HUDEP-2 (cell line): ENCODE results near the gene FERMT1.
"Not testable (repeated sequence)": the region's sequence is repeated elsewhere in the genome, so short reads cannot be mapped to it uniquely, and the experiment has no call there.

Experiments used
- DNase-seq, 76 experiments: peaks; one replicate each; lab custom pipeline; 2025; ENCODE audit not compliant: unreplicated experiment in 76 of 76; lab: John Stamatoyannopoulos, UW

The FERMT1 gene

GRCh38 chr20:6070829-6071695 lies 51.8 kb downstream of the FERMT1 start:
- DNase-seq: no peak

GRCh38 chr20:6069669-6070068 lies 53.2 kb downstream of the FERMT1 start:
- no peak for DNase-seq

- no peak for DNase-seq
Observed at GRCh38 chr20:6067763-6068318, 55.0 kb downstream of the FERMT1 start.

DNA sequence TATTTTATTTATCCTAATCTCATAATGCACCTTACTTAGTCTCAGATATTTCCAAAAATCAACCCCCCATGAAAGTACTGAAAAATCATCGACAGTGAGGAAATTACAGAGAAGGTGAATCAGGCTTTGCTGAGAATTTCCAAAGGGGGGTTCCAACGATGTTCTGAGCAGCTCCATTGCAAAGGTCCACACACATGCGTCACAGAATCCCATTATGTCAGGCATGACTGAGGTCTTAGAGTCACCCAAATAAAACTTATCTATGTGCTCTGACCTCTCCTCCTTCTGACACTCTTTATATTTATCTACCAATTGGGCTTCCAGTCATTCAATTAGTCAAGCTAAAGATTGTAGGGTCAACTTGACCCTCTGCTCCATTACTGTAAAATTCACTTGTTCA lies 56.2 kb downstream of the FERMT1 start:
- DNase-seq: no peak

- no peak for DNase-seq
Observed at GRCh38 chr20:6061544-6061943, 61.3 kb downstream of the FERMT1 start.

DNA sequence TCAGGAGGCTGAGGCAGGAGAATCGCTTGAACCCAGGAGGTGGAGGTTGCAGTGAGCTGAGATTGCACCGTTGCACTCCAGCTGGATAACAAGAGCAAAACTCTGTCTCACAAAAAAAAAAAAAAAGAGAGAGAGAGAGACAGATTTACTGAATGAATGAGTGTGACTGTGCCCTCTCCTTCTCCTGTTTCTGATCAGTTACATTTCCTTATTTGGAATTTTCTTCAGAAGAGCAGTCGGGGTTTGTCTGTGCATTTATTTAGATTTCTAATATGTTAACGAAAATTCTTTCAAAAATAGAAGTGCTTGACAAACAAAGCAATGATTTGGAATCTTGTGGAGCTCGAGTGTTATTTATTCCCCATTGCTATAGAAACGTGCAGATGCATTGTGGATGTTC lies 62.6 kb downstream of the FERMT1 start:
- DNase-seq: no peak

- no peak for DNase-seq
Observed at GRCh38 chr20:6058684-6059295, 64.0 kb downstream of the FERMT1 start.

DNA sequence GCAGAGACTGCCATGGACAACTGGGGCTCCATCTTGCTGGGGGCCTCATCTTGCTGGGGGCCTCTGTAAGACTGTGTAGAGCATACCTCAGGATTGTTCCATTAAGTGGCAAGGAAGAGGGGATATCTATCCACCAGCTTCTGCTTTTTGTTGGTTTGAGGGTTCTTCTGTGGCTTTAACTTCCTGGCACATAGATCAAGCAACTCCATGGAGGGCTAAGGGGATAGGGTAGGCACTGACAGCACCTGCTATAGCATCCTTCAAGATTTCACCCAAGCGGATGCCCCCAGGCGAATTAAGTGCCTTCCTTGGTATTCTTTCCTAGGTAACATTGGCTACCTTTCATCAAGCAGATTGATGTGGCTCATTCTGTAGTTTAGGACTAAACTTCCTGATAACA lies 65.1 kb downstream of the FERMT1 start:
- DNase-seq: no peak

- no peak for DNase-seq
Observed at GRCh38 chr20:6057139-6057538, 65.7 kb downstream of the FERMT1 start.

DNA sequence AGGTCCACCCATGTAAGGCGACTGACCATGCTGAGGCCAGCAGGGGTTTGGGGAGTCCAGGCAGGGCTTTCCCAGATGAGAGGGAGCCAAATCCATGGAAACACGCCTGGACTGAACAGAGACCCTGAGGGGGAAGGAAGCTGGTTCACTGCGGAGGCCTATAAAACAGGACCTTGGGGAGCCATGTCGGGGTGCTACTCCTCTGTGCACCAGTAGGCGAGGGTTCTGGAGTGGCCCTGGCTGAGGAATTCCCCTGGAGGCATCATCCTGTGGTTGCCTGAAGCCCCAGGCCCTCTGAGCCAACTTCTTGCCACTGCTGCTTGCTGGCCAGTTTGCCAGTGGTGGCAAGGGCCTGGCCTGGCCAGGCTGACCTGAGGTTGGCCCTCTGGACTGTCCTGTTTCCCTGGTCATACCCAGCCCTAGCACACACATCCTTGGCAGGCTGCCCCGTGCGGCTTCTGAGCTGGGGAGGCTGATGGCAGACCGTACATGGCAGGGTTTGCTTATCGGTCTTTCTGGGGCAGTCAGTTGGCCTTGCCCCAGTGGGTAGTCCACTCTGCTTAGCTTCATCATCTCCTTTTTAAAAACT lies 66.8 kb downstream of the FERMT1 start:
- DNase-seq: peak in 5 of 76 experiments; percentile 7 to 40 (median 18)

GRCh38 chr20:6055161-6055783 lies 67.6 kb downstream of the FERMT1 start:
- DNase-seq: no peak

DNA sequence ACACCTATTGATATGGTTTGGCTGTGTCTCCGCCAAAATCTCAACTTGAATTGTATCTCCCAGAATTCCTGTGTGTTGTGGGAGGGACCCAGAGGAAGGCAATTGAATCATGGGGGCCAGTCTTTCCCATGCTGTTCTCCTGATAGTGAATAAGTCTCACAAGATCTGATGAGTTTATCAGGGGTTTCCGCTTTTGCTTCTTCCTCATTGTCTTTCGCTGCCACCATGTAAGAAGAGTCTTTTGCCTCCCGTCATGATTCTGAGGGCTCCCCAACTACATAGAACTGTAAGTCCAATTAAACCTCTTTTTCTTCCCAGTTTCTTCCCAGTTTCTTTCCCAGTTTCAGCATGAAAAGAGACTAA lies 68.2 kb downstream of the FERMT1 start:
- not testable (repeated sequence) for DNase-seq

GRCh38 chr20:6053776-6054688 lies 68.8 kb downstream of the FERMT1 start, which contains the start of gene LRRN4:
Gene LRRN4, minus strand, starts transcription at chr20:6054060. Its CDS starts 1,261 bp downstream, at chr20:6052799.
- DNase-seq: no peak

GRCh38 chr20:6053064-6053775 lies 69.6 kb downstream of the FERMT1 start:
- no peak for DNase-seq

DNA sequence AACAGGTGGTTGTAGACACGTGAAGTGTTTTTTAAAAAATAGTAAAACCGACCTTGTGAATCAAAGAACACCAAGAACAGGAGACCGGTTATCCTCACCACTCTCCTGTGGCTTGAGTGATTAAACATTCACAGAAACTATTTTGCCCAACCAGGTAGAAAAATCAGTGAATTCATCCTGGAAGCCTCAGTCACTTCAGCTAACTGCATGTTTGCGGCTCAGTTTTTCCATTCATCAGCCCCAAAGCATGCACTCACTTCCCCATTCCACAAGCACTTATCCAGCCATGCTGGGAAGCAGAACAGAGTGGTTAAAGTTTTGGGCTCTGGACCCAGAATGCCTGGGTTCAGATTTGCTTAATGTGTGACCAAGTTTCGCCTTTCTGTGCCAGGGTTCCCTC lies 71.3 kb downstream of the FERMT1 start:
- DNase-seq: no peak

GRCh38 chr20:6048391-6048790 lies 74.4 kb downstream of the FERMT1 start:
- no peak for DNase-seq

DNA sequence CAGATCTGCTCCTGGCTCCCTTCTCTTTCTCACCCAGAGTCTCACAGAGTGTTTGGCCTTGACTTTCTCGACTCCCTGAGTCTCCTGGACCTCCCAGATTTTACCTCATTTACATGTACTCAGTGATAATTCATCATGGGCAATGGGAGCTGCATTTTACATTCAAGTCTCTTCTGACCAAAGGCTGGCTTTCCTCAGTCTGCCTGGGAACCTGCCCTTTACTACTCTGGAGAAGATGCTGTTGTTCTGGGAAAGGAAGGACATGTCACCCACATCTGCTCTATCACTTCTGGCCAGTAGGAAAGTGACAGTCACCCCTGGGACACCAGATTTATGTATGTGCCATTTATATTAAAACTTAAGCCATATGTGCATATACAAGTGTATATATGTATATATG lies 76.4 kb downstream of the FERMT1 start:
- DNase-seq: no peak

DNA sequence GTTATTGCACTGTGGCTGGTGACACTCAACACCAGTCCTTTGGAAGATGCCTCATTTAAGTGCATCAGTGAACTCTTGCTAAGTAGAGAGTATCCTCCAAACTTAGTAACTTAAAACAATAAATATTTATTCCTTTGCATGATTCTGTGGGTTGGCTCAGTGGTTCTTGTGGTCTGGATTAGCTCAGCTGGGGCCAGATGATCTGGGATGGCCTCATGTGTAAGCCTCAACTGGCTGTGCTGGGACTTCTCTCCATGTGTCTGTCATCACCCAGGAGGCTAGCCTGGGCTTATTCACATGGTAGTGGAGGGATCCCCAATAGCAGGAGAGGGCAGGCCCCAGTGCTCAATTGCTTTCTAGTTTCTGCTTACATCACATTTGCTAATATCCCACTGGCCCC lies 77.3 kb downstream of the FERMT1 start:
- no peak for DNase-seq

DNA sequence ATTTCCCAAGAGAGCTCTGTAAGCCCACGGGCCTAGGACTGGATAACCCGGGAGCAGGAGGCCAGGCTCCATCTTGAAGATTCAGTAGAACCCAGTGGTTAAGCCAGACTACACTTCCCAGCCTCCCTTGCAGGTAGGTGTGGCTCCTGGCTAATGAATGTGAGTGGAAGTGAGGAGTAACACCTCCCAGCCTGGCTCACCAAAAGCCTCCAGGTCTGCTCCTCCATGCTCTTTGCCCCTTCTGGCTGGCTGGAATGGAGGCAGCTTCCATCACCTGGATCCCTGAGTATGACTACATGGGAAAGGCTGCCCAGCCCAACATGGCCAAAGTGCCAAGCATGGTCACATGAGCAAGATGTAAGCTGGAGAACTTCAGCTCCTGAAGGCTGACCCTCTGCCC lies 78.7 kb downstream of the FERMT1 start:
- peak in 2 of 76 experiments; percentile 3 to 6 for DNase-seq
